ENCODE measurements around the gene L1TD1.

The L1TD1 gene

GRCh38 chr1:62228883-62229187 is 34.2 kb downstream of the L1TD1 start:
- TF ChIP-seq CTCF (IDR thresholded peaks at IDR 0.05), result no peak
- H3K36me3 ChIP-seq, result no peaks in the 10 kb centered on the region
- no peaks in the 10 kb centered on the region for H3K27me3 ChIP-seq
- no peak overlapping the region for H3K27ac ChIP-seq
- no peaks in the 10 kb centered on the region for H3K9me3 ChIP-seq
- no peak overlapping the region for H3K4me3 ChIP-seq (ENCODE audit: low read depth in 1 of 2, low read length in 1 of 2)
- H3K4me1 ChIP-seq (ENCODE audit: control insufficient read depth in 1 of 2, insufficient read depth in 1 of 2, low read depth in 1 of 2, low read length in 1 of 2), result peaks cover 0 to 3% of the 10 kb centered on the region in 2 experiments

GRCh38 chr1:62229468-62229867 is 34.8 kb downstream of the L1TD1 start:
- no peak overlapping the region for H3K4me3 ChIP-seq (ENCODE audit: low read depth in 1 of 2, low read length in 1 of 2)
- no peak overlapping the region for H3K27ac ChIP-seq
- no peaks in the 10 kb centered on the region for H3K9me3 ChIP-seq
- TF ChIP-seq CTCF (IDR thresholded peaks at IDR 0.05), result no peak
- no peaks in the 10 kb centered on the region for H3K27me3 ChIP-seq
- peaks cover 0 to 3% of the 10 kb centered on the region in 2 experiments for H3K4me1 ChIP-seq (ENCODE audit: control insufficient read depth in 1 of 2, insufficient read depth in 1 of 2, low read depth in 1 of 2, low read length in 1 of 2)
- no peaks in the 10 kb centered on the region for H3K36me3 ChIP-seq

- no peaks in the 10 kb centered on the region for H3K36me3 ChIP-seq
- peaks cover 0 to 3% of the 10 kb centered on the region in 2 experiments for H3K4me1 ChIP-seq (ENCODE audit: control insufficient read depth in 1 of 2, insufficient read depth in 1 of 2, low read depth in 1 of 2, low read length in 1 of 2)
- no peaks in the 10 kb centered on the region for H3K27me3 ChIP-seq
- no peak overlapping the region for H3K27ac ChIP-seq
- H3K9me3 ChIP-seq, result no peaks in the 10 kb centered on the region
- no peak for TF ChIP-seq CTCF (IDR thresholded peaks at IDR 0.05)
- H3K4me3 ChIP-seq (ENCODE audit: low read depth in 1 of 2, low read length in 1 of 2), result no peak overlapping the region
Measured at GRCh38 chr1:62229932-62230331, 35.3 kb downstream of the L1TD1 start.

- no peak overlapping the region for H3K27ac ChIP-seq
- no peaks in the 10 kb centered on the region for H3K27me3 ChIP-seq
- no peaks in the 10 kb centered on the region for H3K9me3 ChIP-seq
- H3K4me3 ChIP-seq (ENCODE audit: low read depth in 1 of 2, low read length in 1 of 2), result no peak overlapping the region
- no peak for TF ChIP-seq CTCF (IDR thresholded peaks at IDR 0.05)
- H3K36me3 ChIP-seq, result no peaks in the 10 kb centered on the region
- peaks cover 0 to 3% of the 10 kb centered on the region in 2 experiments for H3K4me1 ChIP-seq (ENCODE audit: control insufficient read depth in 1 of 2, insufficient read depth in 1 of 2, low read depth in 1 of 2, low read length in 1 of 2)
Measured at GRCh38 chr1:62230718-62231117, 36.1 kb downstream of the L1TD1 start.

GRCh38 chr1:62232871-62233278 is 38.2 kb downstream of the L1TD1 start:
- no peaks in the 10 kb centered on the region for H3K36me3 ChIP-seq
- no peaks in the 10 kb centered on the region for H3K9me3 ChIP-seq
- peaks cover 0 to 3% of the 10 kb centered on the region in 2 experiments for H3K4me1 ChIP-seq (ENCODE audit: control insufficient read depth in 1 of 2, insufficient read depth in 1 of 2, low read depth in 1 of 2, low read length in 1 of 2)
- no peak overlapping the region for H3K27ac ChIP-seq
- TF ChIP-seq CTCF (IDR thresholded peaks at IDR 0.05), result no peak
- H3K4me3 ChIP-seq (ENCODE audit: low read depth in 1 of 2, low read length in 1 of 2), result no peak overlapping the region
- no peaks in the 10 kb centered on the region for H3K27me3 ChIP-seq

GRCh38 chr1:62233926-62234450 is 39.3 kb downstream of the L1TD1 start:
- Histone ChIP-seq H3K9me3 (no peaks in the 10 kb centered on the region), H3K36me3 (no peaks in the 10 kb centered on the region), H3K4me3 (ENCODE audit: low read depth in 1 of 2, low read length in 1 of 2) (no peak overlapping the region), H3K27me3 (no peaks in the 10 kb centered on the region), H3K4me1 (ENCODE audit: control insufficient read depth in 1 of 2, insufficient read depth in 1 of 2, low read depth in 1 of 2, low read length in 1 of 2) (peaks cover 0 to 3% of the 10 kb centered on the region in 2 experiments), H3K27ac (no peak overlapping the region)
- TF ChIP-seq CTCF (IDR thresholded peaks at IDR 0.05), result no peak
